Vagina (tissue), 2 donors: ENCODE data around the gene GHRL.

Experiments
- CTCF ChIP-seq, 3 experiments: fragments of 450-650 bp in 2 of 3; fragments of 200-600 bp in 1 of 3; sonication (generic) in 1 of 3; IDR thresholded peaks; one replicate each; pipeline ENCODE4 v1.5.1; 2017 to 2019; ENCODE audit warnings: antibody characterized with exemption in 3 of 3, mild to moderate bottlenecking in 2 of 3, moderate library complexity in 2 of 3
- POLR2A ChIP-seq, 2 donors: fragments of 450-650 bp; IDR thresholded peaks; one replicate each; pipeline ENCODE4 v1.6.1; 2017; ENCODE audit warnings: antibody characterized with exemption in 2 of 2, mild to moderate bottlenecking in 2 of 2, moderate library complexity in 2 of 2
- POLR2AphosphoS5 ChIP-seq, 2 donors: sonication (generic); formaldehyde crosslinking; IDR thresholded peaks; one replicate each; pipeline ENCODE4 v1.9.0; 2017; ENCODE audit warnings: antibody characterized with exemption in 2 of 2, mild to moderate bottlenecking in 2 of 2, low read depth in 1 of 2; ENCODE audit not compliant: insufficient read depth in 1 of 2

DNA sequence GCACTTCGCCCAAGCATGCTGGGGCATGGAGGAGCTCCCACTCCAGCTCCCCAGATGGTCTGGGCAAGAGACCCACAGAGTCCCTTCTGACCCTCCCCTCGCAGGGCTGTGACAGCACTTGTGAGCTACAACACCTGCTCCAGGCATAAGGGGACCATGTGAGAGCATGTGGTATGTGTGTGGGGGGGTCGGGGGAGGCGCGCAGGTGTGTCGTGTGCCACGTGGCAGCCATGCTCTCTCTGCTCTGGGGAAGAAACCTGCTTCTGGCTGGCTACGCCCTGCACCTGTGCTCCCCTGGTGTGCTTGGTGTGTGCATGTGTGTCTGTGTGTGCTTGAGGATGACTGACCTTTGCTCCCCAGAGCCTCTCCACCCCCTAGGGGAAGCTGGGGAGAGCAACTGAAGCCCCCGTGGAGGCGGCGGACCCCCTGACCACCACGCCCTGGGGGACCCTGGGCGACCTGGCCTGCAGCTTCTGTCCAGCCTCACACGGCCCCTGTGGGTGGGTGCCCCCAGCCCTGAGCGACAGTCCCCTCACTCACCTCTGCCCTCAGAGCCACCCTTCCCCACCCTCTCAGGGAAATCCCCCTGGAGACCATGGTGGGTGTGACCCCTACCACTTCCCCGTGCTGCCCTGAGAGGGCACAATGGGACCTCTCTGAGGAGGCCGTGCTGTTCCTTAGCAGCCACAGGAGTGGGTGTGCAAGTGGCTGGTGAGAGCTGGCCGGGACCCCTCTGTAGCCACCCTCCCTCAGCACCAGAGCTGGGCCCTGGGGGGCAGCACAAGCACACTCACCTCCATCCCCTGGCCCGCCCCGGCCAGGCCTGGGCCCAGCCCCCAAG is 44.8 kb upstream of the GHRL start:
- TF ChIP-seq POLR2A (IDR thresholded peaks at IDR 0.05) (no peak), CTCF (IDR thresholded peaks at IDR 0.05) (no peak), POLR2AphosphoS5 (IDR thresholded peaks at IDR 0.05; ENCODE audit: insufficient read depth in 1 of 2, low read depth in 1 of 2) (no peak)
